ENCODE measurements around the gene RNF115. TPM values are rescaled to one million over a fixed set of nuclear protein-coding genes. Genes with fewer than 3 reads are reported as not detected.

RNF115 gene
- total RNA-seq, 3 donors from 2014 or later (not counting 1 experiment from before 2014, with no cell fraction given), result 26.7 to 31.8 (median 30.8) TPM

DNA sequence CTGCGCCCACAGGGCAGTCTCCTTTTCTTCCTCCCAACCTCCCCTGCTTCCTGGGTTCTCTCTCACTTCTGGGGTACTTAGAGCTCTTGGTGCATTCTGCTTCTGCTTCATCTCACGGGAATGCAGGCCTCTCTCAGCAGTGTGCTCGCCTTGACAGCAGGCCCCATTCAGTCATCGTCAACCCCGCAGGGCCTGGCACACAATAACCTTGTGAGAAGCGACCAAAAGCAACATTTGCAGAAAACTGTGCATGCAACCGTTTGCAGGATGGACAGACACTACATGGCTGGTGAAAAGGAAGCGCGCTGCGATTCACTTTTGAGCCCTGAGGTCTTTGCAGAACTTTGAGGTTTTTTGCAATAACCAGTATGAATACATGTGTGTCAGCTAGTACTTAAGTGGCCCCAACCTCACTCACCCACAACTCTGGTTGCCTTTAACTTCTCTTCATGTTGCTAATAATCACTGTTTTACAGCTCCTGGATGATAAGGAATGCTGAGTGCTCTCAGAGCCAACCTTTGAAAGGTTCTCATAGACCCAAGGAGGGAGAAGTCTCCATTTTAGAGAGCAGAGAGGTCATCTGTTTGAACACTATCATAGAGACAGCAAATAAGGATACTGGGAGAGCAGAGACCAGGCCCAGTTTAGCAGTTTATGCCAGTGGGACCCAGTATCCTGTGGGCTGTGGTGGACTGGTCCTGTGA lies 107.1 kb downstream of the RNF115 start:
- H3K27ac Mint-ChIP-seq, result peak overlapping the region; percentile 77 to 83
- TF ChIP-seq, protein P1, sequence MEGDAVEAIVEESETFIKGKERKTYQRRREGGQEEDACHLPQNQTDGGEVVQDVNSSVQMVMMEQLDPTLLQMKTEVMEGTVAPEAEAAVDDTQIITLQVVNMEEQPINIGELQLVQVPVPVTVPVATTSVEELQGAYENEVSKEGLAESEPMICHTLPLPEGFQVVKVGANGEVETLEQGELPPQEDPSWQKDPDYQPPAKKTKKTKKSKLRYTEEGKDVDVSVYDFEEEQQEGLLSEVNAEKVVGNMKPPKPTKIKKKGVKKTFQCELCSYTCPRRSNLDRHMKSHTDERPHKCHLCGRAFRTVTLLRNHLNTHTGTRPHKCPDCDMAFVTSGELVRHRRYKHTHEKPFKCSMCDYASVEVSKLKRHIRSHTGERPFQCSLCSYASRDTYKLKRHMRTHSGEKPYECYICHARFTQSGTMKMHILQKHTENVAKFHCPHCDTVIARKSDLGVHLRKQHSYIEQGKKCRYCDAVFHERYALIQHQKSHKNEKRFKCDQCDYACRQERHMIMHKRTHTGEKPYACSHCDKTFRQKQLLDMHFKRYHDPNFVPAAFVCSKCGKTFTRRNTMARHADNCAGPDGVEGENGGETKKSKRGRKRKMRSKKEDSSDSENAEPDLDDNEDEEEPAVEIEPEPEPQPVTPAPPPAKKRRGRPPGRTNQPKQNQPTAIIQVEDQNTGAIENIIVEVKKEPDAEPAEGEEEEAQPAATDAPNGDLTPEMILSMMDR (IDR thresholded peaks at IDR 0.05), result no peak
- DNase-seq (peak; percentile 18 to 20), ATAC-seq (peak; percentile 7 to 33 (median 9))
- no peaks in the 10 kb centered on the region for H3K27me3 Mint-ChIP-seq (ENCODE audit: low read depth in 2 of 2)
- Histone ChIP-seq H3K9me3 (ENCODE audit: control insufficient read depth, insufficient read depth, low read length) (no peaks in the 10 kb centered on the region), H3K4me1 (ENCODE audit: control insufficient read depth, insufficient read depth, low read length) (peaks cover 63% of the 10 kb centered on the region), H3K27me3 (ENCODE audit: control insufficient read depth, insufficient read depth, low read length) (no peaks in the 10 kb centered on the region), H3K36me3 (ENCODE audit: control insufficient read depth, insufficient read depth, low read length) (no peaks in the 10 kb centered on the region), H3K27ac (ENCODE audit: low read length) (peak overlapping the region; percentile 44), H3K4me3 (ENCODE audit: low read length) (no peak overlapping the region)
- no peaks in the 10 kb centered on the region for H3K36me3 Mint-ChIP-seq
- H3K4me3 Mint-ChIP-seq, result peak overlapping the region; percentile 75
- peaks cover 57 to 71% of the 10 kb centered on the region in 2 donors for H3K4me1 Mint-ChIP-seq
- intact Hi-C loops (cut with micrococcal nuclease), result no loop called here
- H3K9me3 Mint-ChIP-seq, result no peaks in the 10 kb centered on the region
- 36% methylated on average over 10 of the region's 10 CpGs for WGBS (ENCODE audit: insufficient coverage)

DNA sequence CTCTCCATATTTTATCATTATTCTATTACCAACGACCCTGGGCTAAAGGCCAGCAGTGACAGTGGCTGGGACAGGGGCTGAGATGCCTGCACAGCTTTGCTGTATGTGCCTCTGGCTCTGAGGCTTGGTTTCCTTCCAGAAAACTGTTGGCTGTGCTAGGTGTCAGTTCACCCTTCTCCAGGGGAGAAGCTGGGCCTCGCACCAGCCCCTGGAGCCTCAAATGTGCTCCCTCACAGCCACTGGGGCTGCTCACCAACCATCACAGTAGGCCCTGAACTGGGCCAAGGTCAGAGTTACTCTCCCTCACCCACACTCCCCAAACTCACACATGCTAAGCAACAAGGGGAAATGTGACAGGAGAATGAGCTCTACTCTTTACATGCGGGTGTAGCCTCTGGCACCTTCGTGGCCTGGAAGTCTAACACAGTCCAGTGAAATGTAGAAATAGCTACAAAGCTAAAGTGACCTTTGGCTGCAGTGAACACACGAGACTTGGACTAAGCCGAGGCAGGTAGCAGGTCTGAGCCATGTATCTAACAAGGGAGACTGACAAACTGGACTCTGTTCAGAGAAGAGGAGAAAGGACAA lies 109.3 kb downstream of the RNF115 start:
- H3K36me3 Mint-ChIP-seq, result no peaks in the 10 kb centered on the region
- intact Hi-C loops (cut with micrococcal nuclease), result no loop called here
- Histone ChIP-seq H3K4me3 (ENCODE audit: low read length) (no peak overlapping the region), H3K27me3 (ENCODE audit: control insufficient read depth, insufficient read depth, low read length) (no peaks in the 10 kb centered on the region), H3K36me3 (ENCODE audit: control insufficient read depth, insufficient read depth, low read length) (no peaks in the 10 kb centered on the region), H3K4me1 (ENCODE audit: control insufficient read depth, insufficient read depth, low read length) (peaks cover 44% of the 10 kb centered on the region), H3K9me3 (ENCODE audit: control insufficient read depth, insufficient read depth, low read length) (no peaks in the 10 kb centered on the region), H3K27ac (ENCODE audit: low read length) (no peak overlapping the region)
- TF ChIP-seq, protein P1 (IDR thresholded peaks at IDR 0.05), result no peak
- H3K4me1 Mint-ChIP-seq, result peaks cover 47 to 56% of the 10 kb centered on the region in 2 donors
- DNase-seq, result no peak
- H3K27ac Mint-ChIP-seq, result peak overlapping the region; percentile 31 to 59
- peaks cover 0 to 3% of the 10 kb centered on the region in 2 donors for H3K27me3 Mint-ChIP-seq (ENCODE audit: low read depth in 2 of 2)
- H3K4me3 Mint-ChIP-seq, result no peak overlapping the region
- WGBS (ENCODE audit: insufficient coverage), result 67% methylated on average over 6 of the region's 6 CpGs
- no peak for ATAC-seq
- H3K9me3 Mint-ChIP-seq, result no peaks in the 10 kb centered on the region

DNA sequence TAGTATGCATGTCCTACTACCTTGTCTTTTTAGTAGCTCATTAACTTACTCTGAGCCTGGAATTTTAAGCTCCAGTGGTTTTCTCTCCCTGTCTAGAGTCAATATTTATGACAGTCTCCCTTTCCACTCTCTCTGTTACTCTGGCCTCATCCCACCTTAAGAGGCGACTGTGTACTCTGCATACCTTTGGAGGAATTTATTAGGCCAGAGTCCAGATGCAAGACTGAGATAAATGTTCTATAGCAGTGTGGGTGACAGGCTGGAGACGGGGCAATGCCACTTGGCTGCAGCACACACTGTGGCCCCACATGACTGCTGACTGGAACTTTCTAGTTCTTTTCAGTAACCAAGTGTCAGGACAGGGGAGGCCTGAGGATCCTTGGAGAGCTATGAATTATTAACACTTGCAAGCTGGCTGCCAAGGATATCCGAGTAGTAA lies 112.7 kb downstream of the RNF115 start:
- ATAC-seq (no peak), DNase-seq (no peak)
- Mint-ChIP-seq H3K9me3 (no peaks in the 10 kb centered on the region), H3K27me3 (ENCODE audit: low read depth in 2 of 2) (peaks cover 0 to 3% of the 10 kb centered on the region in 2 donors), H3K4me1 (peaks cover 37 to 38% of the 10 kb centered on the region in 2 donors), H3K4me3 (no peak overlapping the region), H3K27ac (no peak overlapping the region), H3K36me3 (no peaks in the 10 kb centered on the region)
- H3K27ac ChIP-seq (ENCODE audit: low read length), result no peak overlapping the region
- H3K9me3 ChIP-seq (ENCODE audit: control insufficient read depth, insufficient read depth, low read length), result no peaks in the 10 kb centered on the region
- H3K4me3 ChIP-seq (ENCODE audit: low read length), result no peak overlapping the region
- peaks cover 28% of the 10 kb centered on the region for H3K4me1 ChIP-seq (ENCODE audit: control insufficient read depth, insufficient read depth, low read length)
- 93% methylated on average over 3 of the region's 3 CpGs for WGBS (ENCODE audit: insufficient coverage)
- intact Hi-C loops (cut with micrococcal nuclease), result no loop called here
- no peaks in the 10 kb centered on the region for H3K27me3 ChIP-seq (ENCODE audit: control insufficient read depth, insufficient read depth, low read length)
- no peaks in the 10 kb centered on the region for H3K36me3 ChIP-seq (ENCODE audit: control insufficient read depth, insufficient read depth, low read length)
- TF ChIP-seq, protein P1 (IDR thresholded peaks at IDR 0.05), result no peak
